GM19467 (cell line): ENCODE results near the gene CLDN19.
"Not testable (repeated sequence)": the region's sequence is repeated elsewhere in the genome, so short reads cannot be mapped to it uniquely, and the experiment has no call there.

Source experiments
- ATAC-seq: cut with Tn5 transposase; IDR thresholded peaks from one replicate; pipeline ENCODE4 v1.9.1; 2021; ENCODE audit warnings: mild to moderate bottlenecking, moderate library complexity; ENCODE audit not compliant: unreplicated experiment

Gene CLDN19

DNA sequence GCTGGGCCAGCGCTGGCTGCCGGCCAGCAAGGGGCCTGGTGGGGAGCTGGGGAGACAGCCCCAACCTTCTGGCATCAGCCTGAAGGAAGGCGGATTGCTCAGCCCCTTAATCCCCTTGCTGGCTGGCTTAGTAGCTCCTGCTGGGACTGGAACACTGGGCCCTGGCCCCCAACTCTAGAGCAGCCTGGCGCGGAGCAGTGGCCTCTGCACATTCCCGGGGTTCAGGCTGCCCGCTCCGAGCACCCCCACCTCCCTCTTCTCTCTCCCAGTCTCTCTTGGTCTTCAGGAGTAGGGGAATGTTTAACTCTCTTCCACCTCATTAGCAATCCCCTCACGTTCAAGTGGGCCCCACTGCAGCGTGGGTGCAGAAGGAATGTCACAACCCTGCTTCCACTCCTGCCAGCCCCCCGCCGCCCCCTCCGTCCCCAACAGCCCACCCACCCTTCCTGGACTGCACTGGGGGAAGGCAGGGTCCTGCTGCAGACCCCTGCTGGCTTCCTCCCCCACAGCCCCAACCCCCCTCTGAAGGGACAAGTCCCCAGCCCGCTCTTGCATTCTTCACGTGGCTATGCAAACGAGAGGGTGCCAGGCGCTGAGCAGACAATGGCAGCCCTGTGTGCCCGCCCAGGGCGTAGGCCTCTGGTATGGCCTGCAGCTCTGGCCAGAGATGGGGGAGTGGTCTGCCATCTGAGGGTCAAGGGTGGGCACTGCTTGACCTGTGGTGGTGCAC, 980 bp upstream of the CLDN19 start:
- no peak for ATAC-seq

DNA sequence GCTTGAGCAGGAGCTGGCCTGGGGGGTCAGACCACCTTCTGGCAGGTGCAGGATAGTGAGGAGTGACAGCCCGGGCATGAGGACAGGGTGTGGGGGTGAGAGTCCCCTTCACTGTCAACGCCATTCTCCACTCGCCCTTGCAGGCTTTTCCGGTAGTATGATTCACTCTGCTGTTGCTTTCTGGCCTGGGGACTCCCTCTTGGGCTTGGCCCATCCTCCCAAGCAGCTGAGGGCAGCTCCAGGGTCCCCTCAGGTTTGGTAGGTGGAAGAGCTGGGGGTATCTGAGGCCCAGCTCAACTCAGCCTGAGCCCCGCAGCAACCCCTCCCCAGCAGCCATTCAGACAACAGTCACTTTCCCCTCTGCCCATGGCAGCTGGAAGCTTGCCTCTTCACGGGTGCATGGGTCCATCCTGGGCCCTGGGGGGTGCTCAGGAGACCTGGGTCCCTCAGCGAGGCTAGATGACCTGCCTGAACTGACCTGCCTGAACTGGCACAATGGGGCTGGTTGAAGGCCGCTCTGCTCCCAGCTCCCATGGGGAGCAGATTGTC, 1.3 kb downstream of the CLDN19 start:
- no peak for ATAC-seq

DNA sequence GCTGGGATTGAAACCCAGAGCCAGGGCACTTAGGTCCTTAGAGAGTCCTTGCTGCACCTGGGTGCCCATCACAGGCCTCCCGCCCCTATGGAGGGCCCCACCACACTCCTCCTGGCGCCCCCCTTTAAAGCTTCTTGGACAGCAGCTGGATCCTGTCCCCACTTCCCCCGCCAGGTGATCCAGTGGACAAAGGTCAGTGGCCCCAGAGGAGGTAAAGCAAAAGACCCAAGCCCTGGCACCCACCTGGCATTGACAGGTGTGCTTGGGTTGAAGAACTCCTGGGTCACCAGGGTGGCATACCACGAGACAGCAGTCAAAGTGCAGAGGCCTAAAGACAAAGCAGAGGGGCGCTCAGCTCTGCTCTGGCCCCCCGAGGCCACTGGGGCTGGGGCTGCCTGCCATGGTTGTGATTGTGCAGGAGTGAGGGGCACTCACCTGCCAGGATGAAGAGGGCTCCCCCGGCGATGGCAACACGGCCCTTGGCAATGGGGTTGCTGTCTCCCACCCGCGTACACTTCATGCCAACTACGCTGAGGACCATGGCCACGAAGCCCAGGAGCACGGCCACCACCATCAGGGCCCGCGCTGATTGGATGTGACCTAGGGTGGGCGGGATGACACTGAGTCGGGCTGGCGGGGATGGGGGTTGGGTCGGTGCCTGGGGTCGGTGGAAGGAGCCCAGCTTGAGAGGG, 1.9 kb downstream of the CLDN19 start:
- ATAC-seq, result no peak

DNA sequence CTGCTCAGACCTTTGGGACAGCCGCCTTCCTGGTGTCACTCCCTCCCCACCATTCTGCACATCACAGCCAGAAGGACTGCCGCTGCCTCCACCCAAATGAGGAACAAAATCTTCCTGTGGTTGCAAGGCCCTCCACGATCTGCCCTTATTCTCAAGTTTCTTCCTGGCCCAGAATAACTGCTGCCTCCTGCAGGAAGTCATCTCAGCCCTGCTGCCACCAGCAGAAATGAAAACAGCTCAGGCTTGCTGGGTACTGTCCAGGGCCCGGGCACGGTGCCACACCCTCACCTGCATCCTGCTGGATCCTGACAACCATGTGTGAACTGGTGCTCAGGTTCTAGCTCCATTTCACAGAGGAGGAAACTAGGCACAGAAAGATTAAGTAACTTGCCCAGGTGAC, 2.8 kb downstream of the CLDN19 start:
- ATAC-seq, result no peak

DNA sequence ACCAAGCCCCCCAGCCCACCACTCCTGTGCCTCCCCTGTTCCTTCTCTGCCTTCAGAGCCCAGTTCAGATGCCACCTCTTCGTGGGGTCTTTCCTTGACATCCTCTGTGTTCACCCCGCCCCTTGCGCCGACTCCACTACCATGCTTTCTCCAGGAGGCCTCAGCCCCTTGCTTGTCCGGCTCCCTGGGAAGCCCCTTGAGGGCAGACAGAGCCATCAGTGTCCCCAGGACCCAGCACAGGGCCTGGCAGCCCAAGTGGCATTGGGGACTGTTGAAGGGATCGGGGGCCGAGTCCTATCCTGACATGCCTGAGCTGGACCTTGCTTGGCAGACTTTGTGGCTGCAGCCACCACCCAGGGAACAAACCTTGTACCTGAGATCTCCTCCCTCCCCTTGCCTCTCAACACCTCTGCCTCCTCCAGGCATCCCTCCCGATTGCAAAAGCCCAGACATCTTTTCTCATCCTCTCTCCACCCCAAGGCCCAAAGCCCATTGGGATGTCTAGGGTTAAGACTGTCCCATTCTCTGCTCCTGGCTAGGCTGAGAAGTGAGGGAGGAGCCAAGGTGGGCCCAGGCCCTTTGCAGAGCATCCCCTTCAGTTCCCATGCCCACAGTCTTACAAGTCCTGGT, 3.4 kb downstream of the CLDN19 start:
- ATAC-seq, result no peak

DNA sequence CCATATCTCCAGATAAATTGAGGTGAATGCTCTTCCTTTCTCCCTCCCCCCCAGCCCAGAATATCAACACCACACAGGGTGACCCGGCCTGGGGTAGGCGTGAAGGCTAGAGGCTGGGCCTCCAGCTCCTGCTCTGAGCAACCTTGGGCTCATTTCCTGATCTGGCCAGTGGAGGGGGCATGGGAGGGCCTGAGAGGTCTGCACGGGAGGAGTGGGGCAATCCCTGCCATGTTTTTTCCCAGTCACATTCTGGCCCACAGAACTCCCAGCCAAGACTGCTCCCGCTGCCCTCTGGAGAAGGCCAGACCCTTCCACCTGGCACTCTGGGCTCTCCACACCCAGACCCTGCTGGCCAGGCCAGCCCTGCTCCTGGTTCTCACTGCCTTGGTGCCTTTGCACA, 3.9 kb downstream of the CLDN19 start:
- no peak for ATAC-seq

DNA sequence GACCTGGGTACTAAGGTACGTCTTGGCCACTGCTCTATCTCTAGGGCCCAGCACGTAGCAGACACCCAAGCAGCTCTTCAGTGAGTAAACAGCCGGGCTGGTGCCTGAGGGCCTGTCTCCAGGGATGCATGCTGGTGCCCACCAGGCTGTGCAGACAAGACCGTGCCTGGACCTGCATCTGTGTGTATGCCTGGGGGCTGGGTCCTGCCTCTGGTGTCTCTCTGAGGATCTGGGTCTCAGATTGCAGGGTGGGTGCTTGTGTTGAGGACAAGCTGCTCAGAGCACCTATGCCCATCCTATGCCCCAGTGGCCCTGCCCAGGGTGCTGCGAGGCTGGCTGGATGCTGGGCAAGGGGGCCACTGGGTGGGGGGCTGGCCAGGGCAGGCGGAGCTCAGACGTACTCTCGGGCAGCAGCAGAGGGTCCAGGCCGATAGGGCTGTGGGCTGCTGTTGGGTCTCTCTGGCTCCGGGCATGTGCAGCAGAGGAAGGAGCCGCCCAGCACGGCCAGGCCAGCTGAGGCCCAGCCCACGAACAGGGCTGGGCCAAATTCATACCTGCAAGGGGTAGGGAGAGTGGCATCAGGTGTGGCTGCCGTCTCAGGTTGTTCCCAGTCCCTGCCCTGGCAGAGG, 4.4 kb downstream of the CLDN19 start:
- ATAC-seq, result no peak

DNA sequence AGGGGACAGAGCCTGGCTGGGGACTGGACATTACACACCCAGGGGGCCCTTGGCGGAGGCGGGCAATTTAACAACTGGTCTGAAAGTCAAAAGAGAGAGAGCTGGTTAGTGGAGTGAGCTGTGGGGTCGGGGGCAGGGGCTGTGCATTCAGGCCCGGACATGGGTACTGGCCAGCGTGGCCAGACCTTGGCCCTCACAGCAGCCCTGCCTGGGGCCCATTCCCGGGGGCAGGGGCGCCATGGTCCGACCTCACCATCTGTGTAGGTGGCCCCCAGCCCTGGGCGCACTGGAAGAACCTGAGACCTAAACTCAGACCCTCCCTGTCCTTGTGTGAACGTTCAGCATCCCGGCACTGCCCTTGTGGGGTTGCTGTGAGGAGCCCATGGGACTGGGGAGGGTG, 5.0 kb downstream of the CLDN19 start:
- no peak for ATAC-seq

DNA sequence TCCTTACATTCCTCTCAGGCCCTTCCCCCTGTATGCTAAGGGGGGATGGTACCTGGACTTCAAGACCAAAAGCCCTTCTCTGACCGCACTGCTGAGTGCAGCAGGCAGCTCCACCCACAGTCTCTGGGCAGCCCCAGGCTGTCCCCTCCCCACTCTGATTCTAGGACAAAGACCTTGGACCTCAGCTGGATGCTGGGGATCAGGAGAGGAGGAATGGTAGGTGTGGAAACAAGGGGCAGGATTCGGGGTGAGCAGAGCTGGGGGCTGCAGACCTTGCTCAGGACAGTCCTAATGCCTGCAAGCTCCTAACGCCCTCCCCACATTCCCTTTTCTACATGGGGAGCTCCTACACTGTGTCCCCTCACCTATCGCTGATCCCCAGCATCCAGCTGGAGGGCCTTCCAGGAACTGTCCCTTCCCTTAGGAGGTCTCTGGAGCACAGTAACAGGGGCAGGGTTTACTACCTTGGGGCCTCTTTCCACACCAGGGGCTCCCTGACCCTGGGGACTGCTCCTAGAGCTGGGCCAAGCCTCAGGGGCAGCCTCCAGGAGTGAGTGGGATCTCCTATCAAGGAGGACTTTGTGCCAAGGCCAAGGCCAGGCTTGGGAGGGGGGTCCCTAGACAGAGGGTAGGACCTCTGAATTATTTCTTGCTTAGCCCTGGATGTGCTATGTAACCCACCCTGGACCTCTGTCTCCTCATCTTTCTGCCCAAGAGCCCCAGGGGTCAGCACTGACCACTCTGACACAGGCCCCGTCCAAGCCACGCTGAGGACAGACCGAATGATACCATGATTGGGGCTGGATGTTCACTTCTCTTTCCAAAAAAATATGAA, 5.6 kb downstream of the CLDN19 start:
- no peak for ATAC-seq

DNA sequence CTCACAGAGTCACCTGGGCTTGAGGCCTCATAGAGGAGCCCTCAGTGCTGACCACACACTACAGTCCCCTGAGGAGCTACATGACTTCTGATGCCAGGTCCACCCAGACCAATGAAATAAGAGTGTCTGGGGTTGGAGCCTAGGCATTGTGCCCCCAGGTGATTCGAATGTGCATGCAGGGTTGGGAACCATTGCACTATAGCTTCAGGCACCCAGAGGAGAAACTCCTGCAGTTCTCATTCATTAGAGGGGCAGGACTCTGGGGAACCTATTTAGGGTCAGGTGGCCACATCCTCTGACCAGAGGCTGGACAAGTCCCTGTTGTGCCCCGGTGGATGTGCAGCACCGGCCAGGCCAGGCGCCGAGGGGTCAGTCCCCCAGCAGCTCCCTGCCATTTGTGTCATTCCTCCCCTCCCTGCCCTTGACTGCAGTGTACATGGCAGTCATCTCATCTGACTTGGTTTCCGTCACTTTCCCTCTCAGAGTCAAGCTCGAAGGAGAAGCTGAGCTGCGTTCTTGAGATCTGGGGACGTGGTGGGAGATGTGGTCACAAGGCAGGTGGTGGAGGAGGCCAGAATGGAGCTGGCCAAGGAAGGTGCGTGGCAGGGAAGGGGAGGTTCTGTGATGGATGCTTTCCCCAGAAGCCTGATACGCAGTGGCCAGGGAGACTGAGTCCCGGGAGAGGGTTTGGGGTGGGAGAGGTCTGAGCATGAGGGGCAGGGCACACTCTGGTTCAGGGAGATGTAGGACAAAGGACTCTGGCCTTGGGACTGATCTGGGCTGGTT, 6.4 kb downstream of the CLDN19 start:
- ATAC-seq, result no peak

DNA sequence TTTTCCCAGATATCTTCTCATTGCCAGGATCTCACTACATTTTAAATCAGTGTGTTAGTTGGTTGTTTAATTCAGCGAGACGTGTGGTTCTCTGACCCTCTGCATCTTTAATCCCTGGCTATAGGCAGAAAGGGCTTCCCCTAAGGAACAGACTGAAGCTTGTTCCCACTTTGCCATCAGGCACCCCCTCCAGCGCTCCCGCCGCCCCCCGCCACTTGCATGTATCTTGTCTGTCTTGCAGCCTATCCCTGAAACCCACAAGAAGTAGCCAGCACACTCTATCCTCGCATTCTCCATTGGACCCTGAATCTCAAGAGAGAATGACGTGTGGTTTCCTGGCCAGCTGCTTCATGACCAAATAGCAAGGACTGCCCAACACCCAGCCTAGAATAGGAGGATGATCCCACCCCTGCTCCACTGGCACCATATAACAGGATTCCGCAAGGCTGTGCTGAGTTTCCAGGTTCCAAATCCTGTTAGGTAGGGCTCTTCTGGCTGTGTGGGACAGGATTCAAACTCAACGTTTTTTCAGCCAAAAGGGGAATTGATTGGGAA, 7.8 kb downstream of the CLDN19 start:
- no peak for ATAC-seq

DNA sequence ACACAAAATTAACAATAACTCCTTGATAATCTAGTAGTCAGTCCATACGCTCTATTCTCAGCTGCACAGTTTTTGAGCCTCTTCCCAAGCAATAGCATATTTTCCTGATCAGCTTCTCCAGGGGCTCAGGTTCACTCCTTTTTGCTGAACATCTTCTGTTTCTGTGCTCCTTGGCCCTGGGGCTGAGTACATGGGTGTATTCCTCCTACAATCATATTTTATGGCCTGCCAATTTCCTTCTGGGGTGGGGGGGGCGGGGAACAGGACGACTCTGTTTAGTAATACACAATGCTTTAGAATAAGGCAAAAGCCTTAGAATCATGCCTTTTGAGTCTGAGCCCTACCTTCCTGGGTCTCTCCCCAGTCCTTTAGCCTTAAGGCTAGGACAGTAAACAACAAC, 8.5 kb downstream of the CLDN19 start:
- no peak for ATAC-seq

DNA sequence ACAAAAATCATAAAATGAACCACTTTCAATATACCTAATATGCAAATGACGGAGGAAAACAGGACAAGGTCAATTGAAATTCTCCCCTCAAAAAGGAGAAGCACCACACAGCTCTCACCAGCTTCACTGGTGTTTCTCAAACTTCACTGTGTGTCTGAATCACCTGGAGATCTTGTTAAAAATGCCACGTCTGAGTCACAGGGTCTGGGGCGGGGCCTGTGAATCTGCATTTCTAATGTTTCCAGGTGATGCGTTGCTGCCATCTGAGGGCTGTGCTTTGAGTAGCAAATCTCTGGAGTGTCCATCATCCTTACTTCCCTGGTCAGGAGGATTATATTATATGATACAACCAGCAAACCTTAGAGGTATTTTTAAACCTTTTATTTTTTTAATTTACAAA, 9.0 kb downstream of the CLDN19 start:
- ATAC-seq, result no peak

DNA sequence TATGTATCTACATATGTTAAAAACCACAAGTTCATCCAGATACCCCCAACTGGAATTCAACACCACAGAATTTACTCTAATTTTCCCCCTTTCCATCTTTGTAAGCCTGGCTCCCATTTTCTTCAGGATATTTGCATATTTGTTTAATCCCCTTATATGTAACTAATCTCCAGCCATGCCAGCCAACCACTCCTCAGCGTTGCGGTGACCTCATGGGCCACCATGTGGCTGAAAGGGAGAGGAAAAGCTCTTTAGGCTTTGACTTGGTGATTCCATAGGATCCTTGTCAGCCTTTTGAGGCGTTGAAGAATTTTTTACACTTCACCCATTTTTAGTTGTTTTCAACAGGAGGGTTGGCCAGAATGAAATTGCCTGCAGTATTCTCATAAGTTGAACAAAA, 10.0 kb downstream of the CLDN19 start:
- no peak for ATAC-seq

DNA sequence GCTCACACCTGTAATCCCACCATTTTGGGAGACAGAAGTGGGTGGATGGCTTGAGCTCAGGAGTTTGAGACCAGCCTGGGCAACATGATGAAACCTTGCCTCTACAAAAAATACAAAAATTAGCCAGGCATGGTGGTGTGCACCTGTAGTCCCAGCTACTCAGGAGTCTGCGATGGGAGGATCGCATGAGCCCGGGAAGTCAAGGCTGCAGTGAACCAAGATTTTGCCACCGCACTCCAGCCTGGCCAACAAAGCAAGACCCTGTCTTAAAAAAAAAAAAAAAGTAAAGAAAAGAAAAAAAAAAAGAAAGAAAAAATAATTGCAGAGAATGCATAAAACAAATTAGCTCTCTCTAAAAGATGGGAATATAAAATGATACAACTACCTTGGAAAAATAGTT, 14.2 kb downstream of the CLDN19 start:
- not testable (repeated sequence) for ATAC-seq

DNA sequence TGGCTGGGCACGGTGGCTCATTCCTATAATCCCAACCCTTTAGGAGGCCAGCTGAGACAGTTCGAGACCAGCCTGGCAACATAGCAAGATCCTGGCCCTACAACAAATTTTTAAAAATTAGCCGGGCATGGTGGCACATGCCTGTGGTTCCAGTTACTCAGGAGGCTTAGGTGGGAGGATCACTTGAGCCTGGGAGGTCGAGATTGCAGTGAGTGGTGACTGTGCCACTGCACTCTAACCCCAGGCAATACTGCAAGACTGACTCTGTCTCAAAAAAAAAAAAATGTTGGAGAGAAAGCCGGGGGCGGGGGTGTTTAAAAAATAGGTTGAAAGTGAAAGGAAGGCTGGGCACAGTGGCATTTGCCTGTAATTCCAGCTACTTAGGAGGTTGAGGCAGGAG, 16.5 kb downstream of the CLDN19 start:
- ATAC-seq, result no peak

DNA sequence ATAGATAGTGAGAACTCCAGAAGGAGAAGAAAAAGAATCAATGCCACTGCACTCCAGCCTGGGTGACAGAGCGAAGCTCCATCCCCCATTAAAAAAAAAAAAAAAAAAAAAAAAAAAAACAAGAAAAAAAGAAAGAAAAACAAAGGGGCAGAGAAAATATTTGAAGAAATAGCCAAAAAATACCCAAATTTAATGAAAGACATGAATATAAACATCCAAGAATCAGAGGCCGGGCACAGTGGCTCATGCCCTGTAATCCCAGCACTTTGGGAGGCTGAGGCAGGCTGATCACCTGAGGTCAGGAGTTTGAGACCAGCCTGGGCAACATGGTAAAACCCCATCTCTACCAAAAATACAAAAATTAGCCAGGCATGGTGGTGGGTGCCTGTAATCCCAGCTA, 17.6 kb downstream of the CLDN19 start:
- not testable (repeated sequence) for ATAC-seq

DNA sequence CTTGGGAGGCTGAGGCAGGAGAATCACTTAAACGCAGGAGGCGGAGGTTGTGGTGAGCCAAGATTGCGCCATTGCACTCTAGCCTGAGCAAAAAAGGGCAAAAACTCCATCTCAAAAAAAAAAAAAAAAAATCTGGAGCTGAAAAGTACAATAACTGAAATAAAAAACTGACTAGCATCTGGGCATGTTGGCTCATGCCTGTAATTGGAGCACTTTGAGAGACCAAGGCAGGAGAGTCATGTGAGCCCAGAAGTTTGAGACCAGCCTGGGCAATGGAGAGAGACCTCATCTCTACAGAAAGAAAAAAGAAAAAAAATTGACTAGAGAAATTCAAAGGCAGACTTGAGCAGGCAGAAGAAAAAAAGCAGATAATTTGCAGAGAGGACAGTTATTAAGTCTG, 18.1 kb downstream of the CLDN19 start:
- no peak for ATAC-seq

DNA sequence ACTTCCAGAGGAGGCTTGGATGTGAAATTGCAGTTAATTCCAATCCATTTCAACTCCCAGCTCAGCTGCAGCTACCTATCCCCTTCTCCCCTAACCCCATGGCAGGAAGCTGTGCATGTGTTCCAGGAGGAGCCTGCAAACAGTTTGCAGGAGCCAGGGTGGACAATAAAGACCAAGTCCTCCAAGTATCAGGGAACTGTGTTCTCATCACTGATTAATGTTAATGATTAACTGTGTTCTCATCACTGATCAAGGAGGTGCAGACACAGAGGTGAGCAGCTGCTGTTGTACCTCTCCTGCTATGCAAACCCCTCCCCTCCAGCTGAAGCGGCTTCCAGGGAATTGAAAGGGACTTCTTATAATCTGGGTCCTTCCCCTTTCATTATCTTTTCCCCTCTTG, 19.2 kb downstream of the CLDN19 start:
- ATAC-seq, result no peak

DNA sequence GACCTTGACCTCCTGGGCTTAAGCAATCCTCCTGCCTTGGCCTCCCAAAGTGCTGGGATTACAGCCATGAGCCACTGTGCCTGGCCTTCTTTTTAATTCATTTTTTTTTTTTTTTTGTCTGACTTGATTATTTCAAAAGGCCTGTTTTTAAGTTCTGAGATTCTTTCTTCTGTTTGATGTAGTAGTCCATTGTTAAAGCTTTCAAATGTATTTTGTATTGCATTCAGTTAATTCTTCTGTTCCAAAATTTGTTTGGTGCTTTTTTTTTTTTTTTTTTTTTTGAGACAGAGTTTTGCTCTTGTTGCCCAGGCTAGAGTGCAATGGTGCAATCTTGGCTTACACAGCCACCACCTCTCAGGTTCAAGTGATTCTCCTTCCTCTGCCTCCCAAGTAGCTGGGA, 25.6 kb downstream of the CLDN19 start:
- ATAC-seq, result not testable (repeated sequence)
